ENCODE measurements around the gene SHC4.

GRCh38 chr15:48905847-48906246 lies 57.9 kb downstream of the SHC4 start:
- TF ChIP-seq, protein P1, sequence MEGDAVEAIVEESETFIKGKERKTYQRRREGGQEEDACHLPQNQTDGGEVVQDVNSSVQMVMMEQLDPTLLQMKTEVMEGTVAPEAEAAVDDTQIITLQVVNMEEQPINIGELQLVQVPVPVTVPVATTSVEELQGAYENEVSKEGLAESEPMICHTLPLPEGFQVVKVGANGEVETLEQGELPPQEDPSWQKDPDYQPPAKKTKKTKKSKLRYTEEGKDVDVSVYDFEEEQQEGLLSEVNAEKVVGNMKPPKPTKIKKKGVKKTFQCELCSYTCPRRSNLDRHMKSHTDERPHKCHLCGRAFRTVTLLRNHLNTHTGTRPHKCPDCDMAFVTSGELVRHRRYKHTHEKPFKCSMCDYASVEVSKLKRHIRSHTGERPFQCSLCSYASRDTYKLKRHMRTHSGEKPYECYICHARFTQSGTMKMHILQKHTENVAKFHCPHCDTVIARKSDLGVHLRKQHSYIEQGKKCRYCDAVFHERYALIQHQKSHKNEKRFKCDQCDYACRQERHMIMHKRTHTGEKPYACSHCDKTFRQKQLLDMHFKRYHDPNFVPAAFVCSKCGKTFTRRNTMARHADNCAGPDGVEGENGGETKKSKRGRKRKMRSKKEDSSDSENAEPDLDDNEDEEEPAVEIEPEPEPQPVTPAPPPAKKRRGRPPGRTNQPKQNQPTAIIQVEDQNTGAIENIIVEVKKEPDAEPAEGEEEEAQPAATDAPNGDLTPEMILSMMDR (optimal IDR thresholded peaks at IDR 0.05 in 1 of 3, IDR thresholded peaks at IDR 0.05 in 1 of 3, conservative IDR thresholded peaks at IDR 0.05 in 1 of 3; ENCODE audit: extremely low read depth in 1 of 3, insufficient read depth in 2 of 3, low read length in 3 of 3): no peak
- TF ChIP-seq EZH2 (IDR thresholded peaks at IDR 0.05; ENCODE audit: low read length): no peak
